GM18505 (cell line): ENCODE measurements around the gene SKAP1.

Experiments
- ATAC-seq: cut with Tn5 transposase; IDR thresholded peaks from one replicate; pipeline ENCODE4 v1.9.1; 2021; ENCODE audit not compliant: unreplicated experiment
- POLR2A ChIP-seq: IDR thresholded peaks from 4 replicates; pipeline ENCODE4 v1.6.1; 2011; ENCODE audit warnings: borderline replicate concordance; ENCODE audit not compliant: insufficient read depth, insufficient read length; ENCODE audit errors: extremely low read depth

SKAP1 gene

GRCh38 chr17:48409607-48410006, 20.4 kb downstream of the SKAP1 start:
- TF ChIP-seq POLR2A, result no peak
- no peak for ATAC-seq

GRCh38 chr17:48406936-48407567, 23.0 kb downstream of the SKAP1 start:
- no peak for ATAC-seq
- TF ChIP-seq POLR2A, result no peak

GRCh38 chr17:48394821-48395220, 35.2 kb downstream of the SKAP1 start:
- no peak for ATAC-seq
- TF ChIP-seq POLR2A, result no peak

- no peak for ATAC-seq
- no peak for TF ChIP-seq POLR2A
Measured at GRCh38 chr17:48393283-48393682, 36.7 kb downstream of the SKAP1 start.

- TF ChIP-seq POLR2A, result no peak
- no peak for ATAC-seq
Measured at GRCh38 chr17:48392857-48393256, 37.2 kb downstream of the SKAP1 start.

GRCh38 chr17:48391444-48391843, 38.6 kb downstream of the SKAP1 start:
- TF ChIP-seq POLR2A, result no peak
- ATAC-seq, result no peak

GRCh38 chr17:48389903-48390302, 40.1 kb downstream of the SKAP1 start:
- no peak for TF ChIP-seq POLR2A
- no peak for ATAC-seq

- no peak for TF ChIP-seq POLR2A
- no peak for ATAC-seq
Measured at GRCh38 chr17:48388955-48389743, 40.9 kb downstream of the SKAP1 start.

GRCh38 chr17:48386826-48387225, 43.2 kb downstream of the SKAP1 start:
- TF ChIP-seq POLR2A, result no peak
- ATAC-seq, result no peak

- no peak for TF ChIP-seq POLR2A
- no peak for ATAC-seq
Measured at GRCh38 chr17:48385319-48385718, 44.7 kb downstream of the SKAP1 start.

GRCh38 chr17:48384164-48384563, 45.9 kb downstream of the SKAP1 start:
- ATAC-seq, result no peak
- no peak for TF ChIP-seq POLR2A

- ATAC-seq, result no peak
- no peak for TF ChIP-seq POLR2A
Measured at GRCh38 chr17:48382989-48383388, 47.0 kb downstream of the SKAP1 start.

- no peak for ATAC-seq
- TF ChIP-seq POLR2A, result no peak
Measured at GRCh38 chr17:48378708-48379392, 51.2 kb downstream of the SKAP1 start.

- ATAC-seq, result no peak
- no peak for TF ChIP-seq POLR2A
Measured at GRCh38 chr17:48378238-48378637, 51.8 kb downstream of the SKAP1 start.
